A549 (cell line): Measurements from ENCODE around the gene EPC2. TPM values are rescaled to one million over a fixed set of nuclear protein-coding genes. Genes with fewer than 3 reads are reported as not detected.

Experiments
- ATAC-seq, 2 experiments: fragments of 200-7000 bp in 1 of 2; fragments of >200 bp in 1 of 2; cut with Nextera tagmentation in 1 of 2; cut with Tn5 transposase in 1 of 2; 3 replicates each; pipeline versions ENCODE4 v1.8.0 to v1.9.1; 2018 to 2020; ENCODE audit warnings: mild to moderate bottlenecking in 1 of 2, moderate library complexity in 1 of 2
- CTCF ChIA-PET: fragments of 300-600 bp; sonication (Branson Sonifier 250); formaldehyde crosslinking; extraction: SDS; loops from one replicate; lab custom pipeline; 2021; ENCODE audit warnings: antibody characterized with exemption, inconsistent platforms; lab: Yijun Ruan, JAX
- POLR2A ChIA-PET: fragments of 350-600 bp; formaldehyde crosslinking; extraction: SDS; loops from one replicate; lab custom pipeline; 2021; ENCODE audit warnings: antibody characterized with exemption, inconsistent platforms; lab: Yijun Ruan, JAX
- DNase-seq, 2 experiments: peaks; one replicate each; pipeline versions ENCODE4 v3.0.0 to v3.0.0-alpha.2; 2011 to 2016; ENCODE audit warnings: low read depth in 1 of 2, low spot score in 1 of 2
- FAIRE-seq: peaks from 2 replicates; lab custom pipeline; 2011; peaks lifted over from hg19 to GRCh38; lab: Jason Lieb, UNC
- H3K27ac ChIP-seq, 2 experiments: fragments of >200 bp; sonication (Bioruptor Twin); formaldehyde crosslinking; 3 replicates each; pipeline ENCODE4 v1.5.1; 2016 to 2017
- H3K4me1 ChIP-seq: fragments of >200 bp; sonication (Bioruptor Twin); formaldehyde crosslinking; 3 replicates; pipeline ENCODE4 v1.6.1; 2016
- H3K4me2 ChIP-seq: fragments of >200 bp; sonication (Bioruptor Twin); formaldehyde crosslinking; 3 replicates; pipeline ENCODE4 v1.6.1; 2016
- H3K4me3 ChIP-seq: fragments of >200 bp; sonication (Bioruptor Twin); formaldehyde crosslinking; 3 replicates; pipeline ENCODE4 v1.5.1; 2016
- H3K9me3 ChIP-seq: fragments of >200 bp; sonication (Bioruptor Twin); formaldehyde crosslinking; 3 replicates; pipeline ENCODE4 v1.6.1; 2016
- CBX2 ChIP-seq: fragments of 200-600 bp; sonication (generic); IDR thresholded peaks from 2 replicates; pipeline ENCODE4 v1.6.1; 2016; ENCODE audit warnings: low read depth, mild to moderate bottlenecking, borderline replicate concordance
- CTCF ChIP-seq: fragments of >200 bp; sonication (Bioruptor Twin); formaldehyde crosslinking; IDR thresholded peaks from 3 replicates; pipeline ENCODE4 v1.5.1; 2016
- E2F6 ChIP-seq: IDR thresholded peaks from 2 replicates; pipeline ENCODE4 v1.6.1; 2012; ENCODE audit warnings: low read depth, borderline replicate concordance
- EP300 ChIP-seq, 2 experiments: fragments of >200 bp; sonication (Bioruptor Twin); formaldehyde crosslinking; IDR thresholded peaks; 2 replicates in 1 of 2; 3 replicates in 1 of 2; pipeline ENCODE4 v1.6.1; 2016 to 2017
- FOXS1 ChIP-seq: fragments of 250-450 bp; sonication (Bioruptor Pico); IDR thresholded peaks from 2 replicates; pipeline ENCODE4 v1.5.0; 2020; ENCODE audit warnings: mild to moderate bottlenecking, moderate library complexity
- HES2 ChIP-seq: fragments of >200 bp; sonication (Bioruptor Twin); formaldehyde crosslinking; IDR thresholded peaks from 2 replicates; pipeline ENCODE4 v1.6.1; 2016
- HOXB13 ChIP-seq: fragments of 250-450 bp; sonication (Bioruptor Pico); IDR thresholded peaks from 2 replicates; pipeline ENCODE4 v1.5.0; 2020; ENCODE audit warnings: low read depth, mild to moderate bottlenecking, moderate library complexity
- HOXB5 ChIP-seq: fragments of 250-450 bp; sonication (Bioruptor Pico); IDR thresholded peaks from 2 replicates; pipeline ENCODE4 v1.5.0; 2020; ENCODE audit warnings: mild to moderate bottlenecking, moderate library complexity
- JUN ChIP-seq, 2 experiments: fragments of >200 bp; sonication (Bioruptor Twin); formaldehyde crosslinking; IDR thresholded peaks; 2 replicates in 1 of 2; 3 replicates in 1 of 2; pipeline ENCODE4 v1.6.1; 2016 to 2017
- MAX ChIP-seq: IDR thresholded peaks from 2 replicates; pipeline ENCODE4 v1.6.1; 2012
- MYC ChIP-seq: IDR thresholded peaks from 2 replicates; pipeline ENCODE4 v1.6.1; 2012; ENCODE audit warnings: mild to moderate bottlenecking, inconsistent platforms, low read length, improper control_type of control experiment, borderline replicate concordance
- NFE2L2 ChIP-seq: fragments of 150-350 bp; conservative IDR thresholded peaks from 2 replicates; pipeline ENCODE4 v1.6.1; 2014; ENCODE audit warnings: low read length
- REST ChIP-seq: fragments of 200-600 bp; sonication (generic); IDR thresholded peaks from 2 replicates; pipeline ENCODE4 v1.6.1; 2016; ENCODE audit warnings: antibody characterized with exemption, mild to moderate bottlenecking, moderate library complexity
- RNF2 ChIP-seq: fragments of 200-600 bp; sonication (generic); IDR thresholded peaks from 2 replicates; pipeline ENCODE4 v1.6.1; 2016; ENCODE audit warnings: low read depth, mild to moderate bottlenecking, antibody characterized with exemption, moderate library complexity, borderline replicate concordance
- SMC3 ChIP-seq: fragments of >200 bp; sonication (Bioruptor Twin); formaldehyde crosslinking; IDR thresholded peaks from 3 replicates; pipeline ENCODE4 v1.6.1; 2018; ENCODE audit warnings: inconsistent platforms
- ZFP36 ChIP-seq: fragments of 450-650 bp; IDR thresholded peaks from 2 replicates; pipeline ENCODE4 v1.6.1; 2014; ENCODE audit warnings: borderline replicate concordance; ENCODE audit not compliant: partially characterized antibody
- WGBS: methylation state at CpG from one replicate; pipeline ENCODE4 v1.1.6; 2017; ENCODE audit errors: missing lambda C conversion rate; 5-methylcytosine and 5-hydroxymethylcytosine counted together
- polyA plus RNA-seq, 4 experiments: library from polyadenylated mRNA; depleted of rRNA in 3 of 4; stranded (reverse); fragments of >200 nt; fragmentation: RNase III in 1 of 4; extraction: RNeasy Plus Mini Kit Qiagen cat#74134 plus additional on column Dnase treatment in 1 of 4; gene quantifications; 2 replicates in 3 of 4; 3 replicates in 1 of 4; pipeline ENCODE4 v1.2.3, GENCODE V29; 2011 to 2017

EPC2 gene
- polyA plus RNA-seq, 2 of the 4 experiments (the other 2 are of a cell fraction) = 8.8 to 23.0 TPM

GRCh38 chr2:148718039-148718438 is 73.5 kb downstream of the EPC2 start:
- Histone ChIP-seq H3K4me2 (no peak overlapping the region), H3K4me1 (peaks cover 17% of the 10 kb centered on the region), H3K4me3 (no peak overlapping the region), H3K27ac (no peak overlapping the region), H3K9me3 (no peaks in the 10 kb centered on the region)
- no peak for FAIRE-seq
- DNase-seq = no peak
- no peak for ATAC-seq
- WGBS = 90% methylated on average over 3 of the region's 3 CpGs
- ChIA-PET CTCF (no interaction called here), POLR2A (no interaction called here)
- TF ChIP-seq MAX (no peak), REST (no peak), EP300 (IDR thresholded peaks at IDR 0.05) (no peak), CTCF (no peak), ZFP36 (no peak), HOXB5 (CRISPR knock-in tag) (no peak)

- FAIRE-seq = no peak
- POLR2A ChIA-PET = no interaction called here
- Histone ChIP-seq H3K27ac (peak overlapping the region in 1 of 2 experiments; percentile 5; a peak in 1 of 6 replicates), H3K9me3 (no peaks in the 10 kb centered on the region), H3K4me2 (no peak overlapping the region), H3K4me1 (peaks cover 17% of the 10 kb centered on the region), H3K4me3 (no peak overlapping the region)
- no peak for DNase-seq
- TF ChIP-seq HOXB13 (CRISPR knock-in tag) (no peak), SMC3 (no peak), RNF2 (no peak)
- ATAC-seq = no peak
- WGBS = 91% methylated on average over 5 of the region's 6 CpGs
- CTCF ChIA-PET = no interaction called here
Measured at GRCh38 chr2:148719195-148719749, 74.7 kb downstream of the EPC2 start.

- POLR2A ChIA-PET = no interaction called here
- DNase-seq (no peak), FAIRE-seq (no peak), ATAC-seq (peak in 1 of 2 experiments; percentile 35; a peak in 3 of 6 replicates)
- WGBS = 83% methylated on average over 1 of the region's 2 CpGs
- no peak overlapping the region for H3K4me2 ChIP-seq
- no peaks in the 10 kb centered on the region for H3K9me3 ChIP-seq
- CTCF ChIA-PET = interaction anchor here (1.0 kb wide), 1 partner anchor 14 kb away, joined by 4 read pairs; no protein-coding TSS in a partner anchor
- no peak overlapping the region for H3K4me3 ChIP-seq
- H3K27ac ChIP-seq = peak overlapping the region in 1 of 2 experiments; percentile 5; a peak in 1 of 6 replicates
- peaks cover 17% of the 10 kb centered on the region for H3K4me1 ChIP-seq
- TF ChIP-seq NFE2L2 = no peak
- TF ChIP-seq, all 56 proteins: peak for 0
Measured at GRCh38 chr2:148719941-148720436, 75.4 kb downstream of the EPC2 start.

GRCh38 chr2:148720501-148721001 is 76.0 kb downstream of the EPC2 start:
- Histone ChIP-seq H3K27ac (no peak overlapping the region), H3K4me3 (no peak overlapping the region), H3K9me3 (no peaks in the 10 kb centered on the region), H3K4me1 (peaks cover 17% of the 10 kb centered on the region), H3K4me2 (no peak overlapping the region)
- no peak for TF ChIP-seq E2F6
- TF ChIP-seq RNF2 = no peak
- TF ChIP-seq HES2 = no peak
- TF ChIP-seq FOXS1 = no peak
- no peak for TF ChIP-seq MYC
- TF ChIP-seq CBX2 = no peak
- TF ChIP-seq JUN (IDR thresholded peaks at IDR 0.05) = no peak
- peak in 1 of 2 experiments; percentile 23; a peak in 3 of 6 replicates for ATAC-seq
- POLR2A ChIA-PET = no interaction called here
- 97% methylated on average over 20 of the region's 20 CpGs for WGBS
- no peak for FAIRE-seq
- DNase-seq = no peak
- CTCF ChIA-PET = interaction anchor here (1.0 kb wide), 1 partner anchor 13 kb away, joined by 4 read pairs; no protein-coding TSS in a partner anchor
